Vagina (tissue), 2 donors: ENCODE measurements around the gene CREM. TPM values are rescaled to one million over a fixed set of nuclear protein-coding genes. Genes with fewer than 3 reads are reported as not detected.
A peak's percentile ranks its signal among the peaks of the same experiment; 100 is the strongest.

ENCODE experiments used
- DNase-seq, 2 donors: peaks; one replicate each; pipeline ENCODE4 v3.0.0-alpha.2; 2017; ENCODE audit errors: extremely low spot score in 2 of 2
- H3K27ac ChIP-seq: fragments of 200-600 bp; sonication (generic); one replicate; pipeline ENCODE4 v1.5.1; 2019
- H3K27me3 ChIP-seq: fragments of 200-600 bp; sonication (generic); one replicate; pipeline ENCODE4 v1.5.1; 2019
- H3K36me3 ChIP-seq, 2 donors: fragments of 200-600 bp; sonication (generic); one replicate each; pipeline ENCODE4 v1.5.1; 2017 to 2019
- H3K4me1 ChIP-seq: fragments of 200-600 bp; sonication (generic); one replicate; pipeline ENCODE4 v1.5.1; 2019
- H3K4me3 ChIP-seq, 2 donors: fragments of 200-600 bp; sonication (generic); 1 replicate in 1 of 2; 2 replicates in 1 of 2; pipeline ENCODE4 v1.5.1; 2016 to 2019
- H3K9me3 ChIP-seq: fragments of 200-600 bp; sonication (generic); one replicate; pipeline ENCODE4 v1.5.1; 2019
- POLR2A ChIP-seq, 2 donors: fragments of 450-650 bp; IDR thresholded peaks; one replicate each; pipeline ENCODE4 v1.6.1; 2017; ENCODE audit warnings: antibody characterized with exemption in 2 of 2, mild to moderate bottlenecking in 2 of 2, moderate library complexity in 2 of 2
- POLR2AphosphoS5 ChIP-seq, 2 donors: sonication (generic); formaldehyde crosslinking; IDR thresholded peaks; one replicate each; pipeline ENCODE4 v1.9.0; 2017; ENCODE audit warnings: antibody characterized with exemption in 2 of 2, mild to moderate bottlenecking in 2 of 2, low read depth in 1 of 2; ENCODE audit not compliant: insufficient read depth in 1 of 2
- intact Hi-C: fragments of 100-400 bp; cut with DNase I; formaldehyde crosslinking; loops from one replicate; pipeline ENCODE4 v1.15.1; 2023
- total RNA-seq: library from RNA; depleted of rRNA; stranded (reverse); fragments of >200 nt; gene quantifications from one replicate; pipeline ENCODE4 v1.2.3, GENCODE V29; 2016
- TF ChIP-seq, protein P1 (sequence below), 3 experiments: fragments of 450-650 bp in 2 of 3; fragments of 200-600 bp in 1 of 3; sonication (generic) in 1 of 3; IDR thresholded peaks; one replicate each; pipeline ENCODE4 v1.5.1; 2017 to 2019; ENCODE audit warnings: antibody characterized with exemption in 3 of 3, mild to moderate bottlenecking in 2 of 3, moderate library complexity in 2 of 3

The CREM gene
- total RNA-seq, 1 donor from 2014 or later, result 32.9 TPM

DNA sequence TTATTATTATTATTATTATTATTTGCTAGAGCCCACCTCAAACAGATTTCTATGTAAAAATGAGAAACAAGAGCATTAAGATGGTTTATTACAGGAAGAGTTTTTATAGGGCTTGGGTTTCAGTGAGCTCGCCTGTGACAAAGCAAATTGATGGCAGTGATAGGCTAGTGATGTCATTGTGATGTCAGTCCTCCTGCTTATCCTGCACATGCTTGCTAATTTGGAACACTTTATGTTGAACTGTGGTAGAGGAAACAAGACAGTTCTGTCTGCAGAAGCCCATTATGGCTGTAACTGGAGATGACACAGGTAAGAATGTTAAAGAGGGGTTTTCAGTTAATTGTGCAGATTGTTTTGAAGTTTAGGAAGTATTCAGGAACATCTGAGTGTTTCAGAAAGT lies 68.3 kb downstream of the CREM start:
- intact Hi-C loops, result loop anchor here (2.0 kb wide), 1 partner anchor 66 kb away; no protein-coding TSS in a partner anchor
- peak overlapping the region; percentile 95 for H3K27ac ChIP-seq
- TF ChIP-seq POLR2AphosphoS5 (IDR thresholded peaks at IDR 0.05; ENCODE audit: insufficient read depth in 1 of 2, low read depth in 1 of 2), result no peak
- TF ChIP-seq POLR2A (IDR thresholded peaks at IDR 0.05), result no peak
- TF ChIP-seq, protein P1, sequence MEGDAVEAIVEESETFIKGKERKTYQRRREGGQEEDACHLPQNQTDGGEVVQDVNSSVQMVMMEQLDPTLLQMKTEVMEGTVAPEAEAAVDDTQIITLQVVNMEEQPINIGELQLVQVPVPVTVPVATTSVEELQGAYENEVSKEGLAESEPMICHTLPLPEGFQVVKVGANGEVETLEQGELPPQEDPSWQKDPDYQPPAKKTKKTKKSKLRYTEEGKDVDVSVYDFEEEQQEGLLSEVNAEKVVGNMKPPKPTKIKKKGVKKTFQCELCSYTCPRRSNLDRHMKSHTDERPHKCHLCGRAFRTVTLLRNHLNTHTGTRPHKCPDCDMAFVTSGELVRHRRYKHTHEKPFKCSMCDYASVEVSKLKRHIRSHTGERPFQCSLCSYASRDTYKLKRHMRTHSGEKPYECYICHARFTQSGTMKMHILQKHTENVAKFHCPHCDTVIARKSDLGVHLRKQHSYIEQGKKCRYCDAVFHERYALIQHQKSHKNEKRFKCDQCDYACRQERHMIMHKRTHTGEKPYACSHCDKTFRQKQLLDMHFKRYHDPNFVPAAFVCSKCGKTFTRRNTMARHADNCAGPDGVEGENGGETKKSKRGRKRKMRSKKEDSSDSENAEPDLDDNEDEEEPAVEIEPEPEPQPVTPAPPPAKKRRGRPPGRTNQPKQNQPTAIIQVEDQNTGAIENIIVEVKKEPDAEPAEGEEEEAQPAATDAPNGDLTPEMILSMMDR (IDR thresholded peaks at IDR 0.05), result no peak
- peak overlapping the region in 1 of 2 donors; percentile 46 for H3K4me3 ChIP-seq
- H3K27me3 ChIP-seq, result no peaks in the 10 kb centered on the region
- peaks cover 13% of the 10 kb centered on the region for H3K4me1 ChIP-seq
- no peak for DNase-seq
- no peaks in the 10 kb centered on the region for H3K9me3 ChIP-seq
- no peaks in the 10 kb centered on the region for H3K36me3 ChIP-seq

- Histone ChIP-seq H3K4me1 (peaks cover 13% of the 10 kb centered on the region), H3K4me3 (peak overlapping the region; percentile 46 to 53), H3K36me3 (no peaks in the 10 kb centered on the region), H3K9me3 (no peaks in the 10 kb centered on the region), H3K27ac (peak overlapping the region; percentile 95), H3K27me3 (no peaks in the 10 kb centered on the region)
- DNase-seq, result peak in 1 of 2 donors; percentile 94
- intact Hi-C loops, result loop anchor here (2.0 kb wide), 1 partner anchor 67 kb away; no protein-coding TSS in a partner anchor
- peak in 1 of 2 donors; percentile 26 for TF ChIP-seq POLR2A (IDR thresholded peaks at IDR 0.05)
- TF ChIP-seq POLR2AphosphoS5 (IDR thresholded peaks at IDR 0.05; ENCODE audit: insufficient read depth in 1 of 2, low read depth in 1 of 2), result peak in 1 of 2 donors; percentile 91
- TF ChIP-seq, protein P1 (IDR thresholded peaks at IDR 0.05), result peak; percentile 66 to 89 (median 80)
These were observed 69.0 kb downstream of the CREM start for GRCh38 chr10:35195361-35196306.

- no peaks in the 10 kb centered on the region for H3K36me3 ChIP-seq
- TF ChIP-seq, protein P1 (IDR thresholded peaks at IDR 0.05), result no peak
- TF ChIP-seq POLR2A (IDR thresholded peaks at IDR 0.05) (no peak), POLR2AphosphoS5 (IDR thresholded peaks at IDR 0.05; ENCODE audit: insufficient read depth in 1 of 2, low read depth in 1 of 2) (no peak)
- H3K4me3 ChIP-seq, result no peak overlapping the region
- no peak for DNase-seq
- no peaks in the 10 kb centered on the region for H3K27me3 ChIP-seq
- no peak overlapping the region for H3K27ac ChIP-seq
- intact Hi-C loops, result no loop called here
- peaks cover 5% of the 10 kb centered on the region for H3K4me1 ChIP-seq
- no peaks in the 10 kb centered on the region for H3K9me3 ChIP-seq
These were observed 73.8 kb downstream of the CREM start for GRCh38 chr10:35200487-35200886.

DNA sequence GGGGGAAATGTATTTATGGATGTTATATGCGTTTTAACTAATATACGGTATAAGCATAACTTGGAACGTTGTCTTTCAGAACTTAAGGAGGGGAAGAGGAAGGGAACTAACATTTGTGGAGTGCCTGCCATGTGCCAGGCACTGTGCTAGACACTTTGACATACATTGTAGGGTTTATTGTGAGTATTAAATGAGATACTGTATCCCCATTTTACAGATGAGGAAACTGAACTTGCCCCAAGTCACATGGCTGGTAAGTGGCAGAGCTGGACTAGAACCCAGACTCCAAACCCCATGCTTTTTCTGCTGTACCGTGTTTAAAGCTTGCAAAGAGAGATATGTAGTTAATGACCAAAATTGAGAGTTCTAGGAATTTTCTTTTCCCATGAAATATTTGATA lies 74.6 kb downstream of the CREM start:
- peaks cover 3% of the 10 kb centered on the region for H3K4me1 ChIP-seq

More for the DNA sequence above, 74.6 kb downstream of the CREM start:
- no peaks in the 10 kb centered on the region for H3K9me3 ChIP-seq
- no peak overlapping the region for H3K27ac ChIP-seq
- H3K27me3 ChIP-seq, result no peaks in the 10 kb centered on the region
- no peak for DNase-seq
- H3K4me3 ChIP-seq, result no peak overlapping the region
- no peaks in the 10 kb centered on the region for H3K36me3 ChIP-seq
- intact Hi-C loops, result no loop called here
- TF ChIP-seq, protein P1 (IDR thresholded peaks at IDR 0.05), result no peak
- TF ChIP-seq POLR2AphosphoS5 (IDR thresholded peaks at IDR 0.05; ENCODE audit: insufficient read depth in 1 of 2, low read depth in 1 of 2), result no peak
- no peak for TF ChIP-seq POLR2A (IDR thresholded peaks at IDR 0.05)
